Measurements from ENCODE around the gene MSRB2.

The MSRB2 gene

DNA sequence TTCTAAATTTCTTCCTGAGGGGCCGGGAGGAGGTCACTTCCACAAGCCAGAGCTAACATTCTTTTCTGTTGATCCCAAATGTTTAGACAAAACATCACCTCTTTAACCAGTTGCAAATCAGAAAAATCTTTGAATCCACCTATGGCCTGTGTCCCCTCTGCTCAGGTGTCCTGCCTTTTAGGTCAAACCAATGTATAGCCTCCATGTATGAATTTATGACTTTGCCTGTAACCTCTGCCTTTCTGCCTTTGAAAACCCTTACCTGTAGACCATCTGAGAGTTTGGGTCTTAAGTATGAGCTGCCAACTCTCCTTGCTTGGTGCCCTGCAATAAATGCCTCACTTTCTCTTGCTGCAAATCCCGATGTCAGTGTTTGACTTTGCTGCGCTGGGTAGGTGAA is 44.1 kb upstream of the MSRB2 start:
- no peak for TF ChIP-seq TEAD4 (IDR thresholded peaks at IDR 0.05)
- TF ChIP-seq, protein P1, sequence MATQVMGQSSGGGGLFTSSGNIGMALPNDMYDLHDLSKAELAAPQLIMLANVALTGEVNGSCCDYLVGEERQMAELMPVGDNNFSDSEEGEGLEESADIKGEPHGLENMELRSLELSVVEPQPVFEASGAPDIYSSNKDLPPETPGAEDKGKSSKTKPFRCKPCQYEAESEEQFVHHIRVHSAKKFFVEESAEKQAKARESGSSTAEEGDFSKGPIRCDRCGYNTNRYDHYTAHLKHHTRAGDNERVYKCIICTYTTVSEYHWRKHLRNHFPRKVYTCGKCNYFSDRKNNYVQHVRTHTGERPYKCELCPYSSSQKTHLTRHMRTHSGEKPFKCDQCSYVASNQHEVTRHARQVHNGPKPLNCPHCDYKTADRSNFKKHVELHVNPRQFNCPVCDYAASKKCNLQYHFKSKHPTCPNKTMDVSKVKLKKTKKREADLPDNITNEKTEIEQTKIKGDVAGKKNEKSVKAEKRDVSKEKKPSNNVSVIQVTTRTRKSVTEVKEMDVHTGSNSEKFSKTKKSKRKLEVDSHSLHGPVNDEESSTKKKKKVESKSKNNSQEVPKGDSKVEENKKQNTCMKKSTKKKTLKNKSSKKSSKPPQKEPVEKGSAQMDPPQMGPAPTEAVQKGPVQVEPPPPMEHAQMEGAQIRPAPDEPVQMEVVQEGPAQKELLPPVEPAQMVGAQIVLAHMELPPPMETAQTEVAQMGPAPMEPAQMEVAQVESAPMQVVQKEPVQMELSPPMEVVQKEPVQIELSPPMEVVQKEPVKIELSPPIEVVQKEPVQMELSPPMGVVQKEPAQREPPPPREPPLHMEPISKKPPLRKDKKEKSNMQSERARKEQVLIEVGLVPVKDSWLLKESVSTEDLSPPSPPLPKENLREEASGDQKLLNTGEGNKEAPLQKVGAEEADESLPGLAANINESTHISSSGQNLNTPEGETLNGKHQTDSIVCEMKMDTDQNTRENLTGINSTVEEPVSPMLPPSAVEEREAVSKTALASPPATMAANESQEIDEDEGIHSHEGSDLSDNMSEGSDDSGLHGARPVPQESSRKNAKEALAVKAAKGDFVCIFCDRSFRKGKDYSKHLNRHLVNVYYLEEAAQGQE (IDR thresholded peaks at IDR 0.05; ENCODE audit: low read depth), result no peak
- TF ChIP-seq EP300 (IDR thresholded peaks at IDR 0.05; ENCODE audit: borderline replicate concordance), result no peak
- TF ChIP-seq CEBPB (IDR thresholded peaks at IDR 0.05), result no peak
- TF ChIP-seq RAD21 (IDR thresholded peaks at IDR 0.05; ENCODE audit: low read depth), result no peak
- TF ChIP-seq FOXM1 (IDR thresholded peaks at IDR 0.05; ENCODE audit: borderline replicate concordance, low read depth), result no peak
- no peak for TF ChIP-seq NFIC (IDR thresholded peaks at IDR 0.05)
- TF ChIP-seq ZBTB7A (IDR thresholded peaks at IDR 0.05; ENCODE audit: low read depth), result no peak
- TF ChIP-seq TCF12 (IDR thresholded peaks at IDR 0.05; ENCODE audit: low read depth), result no peak
- TF ChIP-seq, protein P2, sequence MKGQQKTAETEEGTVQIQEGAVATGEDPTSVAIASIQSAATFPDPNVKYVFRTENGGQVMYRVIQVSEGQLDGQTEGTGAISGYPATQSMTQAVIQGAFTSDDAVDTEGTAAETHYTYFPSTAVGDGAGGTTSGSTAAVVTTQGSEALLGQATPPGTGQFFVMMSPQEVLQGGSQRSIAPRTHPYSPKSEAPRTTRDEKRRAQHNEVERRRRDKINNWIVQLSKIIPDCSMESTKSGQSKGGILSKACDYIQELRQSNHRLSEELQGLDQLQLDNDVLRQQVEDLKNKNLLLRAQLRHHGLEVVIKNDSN (IDR thresholded peaks at IDR 0.05), result no peak
- TF ChIP-seq, protein P3, sequence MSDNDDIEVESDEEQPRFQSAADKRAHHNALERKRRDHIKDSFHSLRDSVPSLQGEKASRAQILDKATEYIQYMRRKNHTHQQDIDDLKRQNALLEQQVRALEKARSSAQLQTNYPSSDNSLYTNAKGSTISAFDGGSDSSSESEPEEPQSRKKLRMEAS (IDR thresholded peaks at IDR 0.05), result no peak
- TF ChIP-seq EGR1 (IDR thresholded peaks at IDR 0.05), result no peak
- TF ChIP-seq YY1 (IDR thresholded peaks at IDR 0.05; ENCODE audit: low read depth), result no peak
- TF ChIP-seq CREB1 (IDR thresholded peaks at IDR 0.05; ENCODE audit: low read depth), result no peak
- TF ChIP-seq TAF1 (IDR thresholded peaks at IDR 0.05; ENCODE audit: low read depth), result no peak

DNA sequence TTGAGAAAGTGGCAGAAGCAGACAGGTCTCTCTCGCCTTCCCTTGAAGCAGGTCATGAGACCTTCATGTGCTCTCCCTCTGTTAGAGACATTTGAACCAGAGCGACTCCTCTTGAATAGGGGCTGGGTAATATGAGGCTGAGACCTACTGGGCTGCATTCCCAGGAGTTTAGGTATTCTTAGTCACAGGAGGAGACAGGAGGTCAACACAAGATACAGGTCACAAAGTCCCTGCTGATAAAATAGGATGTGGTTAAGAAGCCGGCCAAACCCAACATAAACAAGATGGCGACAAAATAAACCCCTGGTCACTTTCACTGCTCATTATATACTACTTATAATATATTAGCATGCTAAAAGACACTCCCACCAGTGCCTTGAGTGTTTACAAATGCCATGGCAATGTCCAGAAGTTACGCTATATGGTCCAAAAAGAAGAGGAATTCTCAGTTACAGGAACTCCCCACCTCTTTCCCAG is 43.5 kb upstream of the MSRB2 start:
- TF ChIP-seq, protein P2 (IDR thresholded peaks at IDR 0.05), result no peak
- TF ChIP-seq, protein P3 (IDR thresholded peaks at IDR 0.05), result no peak
- no peak for TF ChIP-seq FOXM1 (IDR thresholded peaks at IDR 0.05; ENCODE audit: borderline replicate concordance, low read depth)
- no peak for TF ChIP-seq TAF1 (IDR thresholded peaks at IDR 0.05; ENCODE audit: low read depth)
- TF ChIP-seq, protein P1 (IDR thresholded peaks at IDR 0.05; ENCODE audit: low read depth), result no peak
- no peak for TF ChIP-seq TEAD4 (IDR thresholded peaks at IDR 0.05)
- TF ChIP-seq CEBPB (IDR thresholded peaks at IDR 0.05), result no peak
- no peak for TF ChIP-seq YY1 (IDR thresholded peaks at IDR 0.05; ENCODE audit: low read depth)
- no peak for TF ChIP-seq EP300 (IDR thresholded peaks at IDR 0.05; ENCODE audit: borderline replicate concordance)
- no peak for TF ChIP-seq NFIC (IDR thresholded peaks at IDR 0.05)
- TF ChIP-seq ZBTB7A (IDR thresholded peaks at IDR 0.05; ENCODE audit: low read depth), result no peak

DNA sequence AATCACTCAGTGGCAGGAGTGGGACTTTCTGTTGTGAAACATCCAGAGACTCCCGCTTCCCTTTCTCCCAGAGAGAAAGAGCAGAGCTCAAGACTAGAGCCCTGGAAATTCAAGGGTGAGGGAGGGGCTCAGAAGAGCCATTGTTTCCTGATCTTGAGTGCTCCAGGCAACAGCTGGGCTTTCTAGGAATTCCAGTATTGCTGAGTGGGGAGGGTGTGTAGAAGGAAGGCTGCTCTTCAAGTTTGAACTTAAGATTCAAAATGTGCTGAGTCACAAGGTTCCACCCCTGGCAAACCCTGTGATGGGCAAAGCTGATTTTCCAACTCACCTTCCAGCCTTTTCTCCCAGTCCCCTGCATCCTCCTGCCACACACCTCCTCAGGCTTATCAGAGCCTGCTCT is 42.3 kb upstream of the MSRB2 start:
- TF ChIP-seq, protein P1 (IDR thresholded peaks at IDR 0.05; ENCODE audit: low read depth), result no peak
- TF ChIP-seq, protein P3 (IDR thresholded peaks at IDR 0.05), result peak; percentile 33; the same call in 1 of the 2 replicates
- no peak for TF ChIP-seq CREB1 (IDR thresholded peaks at IDR 0.05; ENCODE audit: low read depth)
- no peak for TF ChIP-seq ZBTB7A (IDR thresholded peaks at IDR 0.05; ENCODE audit: low read depth)
- TF ChIP-seq EGR1 (IDR thresholded peaks at IDR 0.05), result no peak
- TF ChIP-seq TCF12 (IDR thresholded peaks at IDR 0.05; ENCODE audit: low read depth), result peak; percentile 45
- peak; percentile 72 for TF ChIP-seq TEAD4 (IDR thresholded peaks at IDR 0.05)
- no peak for TF ChIP-seq FOXM1 (IDR thresholded peaks at IDR 0.05; ENCODE audit: borderline replicate concordance, low read depth)
- no peak for TF ChIP-seq EP300 (IDR thresholded peaks at IDR 0.05; ENCODE audit: borderline replicate concordance)
- TF ChIP-seq NFIC (IDR thresholded peaks at IDR 0.05), result no peak
- TF ChIP-seq CEBPB (IDR thresholded peaks at IDR 0.05), result no peak
- TF ChIP-seq YY1 (IDR thresholded peaks at IDR 0.05; ENCODE audit: low read depth), result no peak
- no peak for TF ChIP-seq RAD21 (IDR thresholded peaks at IDR 0.05; ENCODE audit: low read depth)

Data from Ishikawa (cell line).